ENCODE data around the gene FMN2.

The FMN2 gene

DNA sequence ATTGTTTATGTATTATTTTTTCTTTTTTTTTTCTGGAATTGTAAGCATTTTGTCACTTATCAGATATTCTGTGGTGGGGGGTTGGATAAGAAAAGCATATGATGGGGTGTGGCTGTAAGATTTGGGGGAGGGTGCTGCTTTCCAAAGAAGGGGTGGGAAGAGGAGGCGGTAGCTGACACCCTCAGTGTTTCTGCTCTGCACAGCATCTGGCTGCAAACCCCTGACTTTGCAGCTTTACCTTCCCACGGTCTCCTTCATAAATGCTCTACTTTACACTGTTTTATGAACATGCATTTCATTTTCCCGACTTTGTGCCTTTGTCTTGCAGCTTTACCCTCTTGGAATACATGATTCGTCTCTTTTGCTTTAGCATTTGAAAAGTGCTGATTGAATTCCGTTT lies 7.6 kb downstream of the FMN2 start:
- DNase-seq = no peak
- Mint-ChIP-seq H3K9me3 (no peaks in the 10 kb centered on the region), H3K4me3 (no peak overlapping the region), H3K27me3 (ENCODE audit: low read depth, poor library complexity) (peaks cover 56% of the 10 kb centered on the region), H3K4me1 (peaks cover 5% of the 10 kb centered on the region), H3K27ac (no peak overlapping the region), H3K36me3 (ENCODE audit: low read depth) (no peaks in the 10 kb centered on the region)
- TF ChIP-seq, protein P1, sequence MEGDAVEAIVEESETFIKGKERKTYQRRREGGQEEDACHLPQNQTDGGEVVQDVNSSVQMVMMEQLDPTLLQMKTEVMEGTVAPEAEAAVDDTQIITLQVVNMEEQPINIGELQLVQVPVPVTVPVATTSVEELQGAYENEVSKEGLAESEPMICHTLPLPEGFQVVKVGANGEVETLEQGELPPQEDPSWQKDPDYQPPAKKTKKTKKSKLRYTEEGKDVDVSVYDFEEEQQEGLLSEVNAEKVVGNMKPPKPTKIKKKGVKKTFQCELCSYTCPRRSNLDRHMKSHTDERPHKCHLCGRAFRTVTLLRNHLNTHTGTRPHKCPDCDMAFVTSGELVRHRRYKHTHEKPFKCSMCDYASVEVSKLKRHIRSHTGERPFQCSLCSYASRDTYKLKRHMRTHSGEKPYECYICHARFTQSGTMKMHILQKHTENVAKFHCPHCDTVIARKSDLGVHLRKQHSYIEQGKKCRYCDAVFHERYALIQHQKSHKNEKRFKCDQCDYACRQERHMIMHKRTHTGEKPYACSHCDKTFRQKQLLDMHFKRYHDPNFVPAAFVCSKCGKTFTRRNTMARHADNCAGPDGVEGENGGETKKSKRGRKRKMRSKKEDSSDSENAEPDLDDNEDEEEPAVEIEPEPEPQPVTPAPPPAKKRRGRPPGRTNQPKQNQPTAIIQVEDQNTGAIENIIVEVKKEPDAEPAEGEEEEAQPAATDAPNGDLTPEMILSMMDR (IDR thresholded peaks at IDR 0.05) = no peak

DNA sequence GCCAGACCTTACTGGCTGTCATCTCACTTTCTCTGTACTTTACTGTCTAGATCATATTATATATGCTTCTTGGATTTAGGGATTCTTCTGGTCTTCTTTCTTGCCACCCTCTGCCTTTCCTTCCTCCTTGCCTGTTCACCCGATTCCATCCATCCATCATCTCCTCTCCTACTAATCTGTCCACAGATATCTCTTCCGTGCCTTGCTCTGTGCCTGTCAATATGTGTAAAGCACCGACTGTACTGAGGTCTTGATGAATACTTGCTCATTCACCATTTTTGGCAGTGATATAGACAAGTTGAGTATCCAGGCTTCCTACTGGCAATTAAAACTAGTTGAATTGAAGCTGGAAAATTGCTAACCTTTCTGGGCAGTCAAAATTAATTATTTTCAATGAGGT lies 8.1 kb downstream of the FMN2 start:
- H3K27ac Mint-ChIP-seq = no peak overlapping the region
- no peak for DNase-seq
- H3K9me3 Mint-ChIP-seq = no peaks in the 10 kb centered on the region
- no peaks in the 10 kb centered on the region for H3K36me3 Mint-ChIP-seq (ENCODE audit: low read depth)
- peaks cover 5% of the 10 kb centered on the region for H3K4me1 Mint-ChIP-seq
- TF ChIP-seq, protein P1 (IDR thresholded peaks at IDR 0.05) = no peak
- H3K27me3 Mint-ChIP-seq (ENCODE audit: low read depth, poor library complexity) = peaks cover 53% of the 10 kb centered on the region
- H3K4me3 Mint-ChIP-seq = no peak overlapping the region

GRCh38 chr1:240100371-240100934 lies 8.8 kb downstream of the FMN2 start:
- H3K36me3 Mint-ChIP-seq (ENCODE audit: low read depth) = no peaks in the 10 kb centered on the region

GRCh38 chr1:240101306-240101705 lies 9.6 kb downstream of the FMN2 start:
- TF ChIP-seq, protein P1 (IDR thresholded peaks at IDR 0.05) = no peak
- H3K4me1 Mint-ChIP-seq = peaks cover 5% of the 10 kb centered on the region
- H3K36me3 Mint-ChIP-seq (ENCODE audit: low read depth) = no peaks in the 10 kb centered on the region
- H3K9me3 Mint-ChIP-seq = no peaks in the 10 kb centered on the region
- DNase-seq = no peak
- peaks cover 38% of the 10 kb centered on the region for H3K27me3 Mint-ChIP-seq (ENCODE audit: low read depth, poor library complexity)
- H3K27ac Mint-ChIP-seq = no peak overlapping the region
- no peak overlapping the region for H3K4me3 Mint-ChIP-seq

More at GRCh38 chr1:240100371-240100934, 8.8 kb downstream of the FMN2 start:
- TF ChIP-seq, protein P1 (IDR thresholded peaks at IDR 0.05) = no peak
- no peak overlapping the region for H3K4me3 Mint-ChIP-seq
- peaks cover 5% of the 10 kb centered on the region for H3K4me1 Mint-ChIP-seq
- H3K9me3 Mint-ChIP-seq = no peaks in the 10 kb centered on the region
- no peak overlapping the region for H3K27ac Mint-ChIP-seq
- no peak for DNase-seq
- peaks cover 46% of the 10 kb centered on the region for H3K27me3 Mint-ChIP-seq (ENCODE audit: low read depth, poor library complexity)

GRCh38 chr1:240101737-240102136 lies 10.1 kb downstream of the FMN2 start:
- Mint-ChIP-seq H3K27me3 (ENCODE audit: low read depth, poor library complexity) (peaks cover 34% of the 10 kb centered on the region), H3K4me1 (peaks cover 5% of the 10 kb centered on the region), H3K36me3 (ENCODE audit: low read depth) (no peaks in the 10 kb centered on the region), H3K9me3 (no peaks in the 10 kb centered on the region), H3K4me3 (no peak overlapping the region), H3K27ac (no peak overlapping the region)
- no peak for DNase-seq
- TF ChIP-seq, protein P1 (IDR thresholded peaks at IDR 0.05) = no peak

DNA sequence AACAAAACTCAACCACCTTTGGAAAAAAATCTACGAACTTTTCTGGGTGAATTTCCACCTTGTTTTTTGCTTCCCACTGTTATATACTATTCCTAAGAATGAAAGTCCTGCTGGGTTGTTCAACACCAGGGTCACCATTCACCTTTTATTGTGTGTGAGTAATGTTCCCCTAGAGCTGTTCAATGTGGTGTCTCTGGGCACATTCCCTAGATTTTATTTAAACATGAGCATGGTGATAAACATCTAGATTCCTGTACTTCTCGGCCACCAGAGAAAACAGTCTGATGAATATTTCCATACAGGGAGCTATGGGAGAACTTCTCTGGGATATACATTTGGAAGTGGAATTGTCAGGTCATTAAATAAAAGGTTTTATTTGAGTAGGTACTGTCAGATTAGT lies 13.0 kb downstream of the FMN2 start:
- Mint-ChIP-seq H3K4me3 (no peak overlapping the region), H3K27me3 (ENCODE audit: low read depth, poor library complexity) (peaks cover 24% of the 10 kb centered on the region), H3K9me3 (no peaks in the 10 kb centered on the region), H3K36me3 (ENCODE audit: low read depth) (no peaks in the 10 kb centered on the region), H3K27ac (no peak overlapping the region), H3K4me1 (peaks cover 12% of the 10 kb centered on the region)
- DNase-seq = no peak
- TF ChIP-seq, protein P1 (IDR thresholded peaks at IDR 0.05) = no peak

Measured in nephron progenitor cell (in vitro differentiated cells).